Gastrocnemius medialis (tissue), 4 donors: ENCODE data around the gene TXNRD3. TPM values are rescaled to one million over a fixed set of nuclear protein-coding genes. Genes with fewer than 3 reads are reported as not detected.

Experiments used
- ATAC-seq, 2 donors: fragments of 150-250 bp; one replicate each; pipeline ENCODE4 v1.9.1; 2016
- DNase-seq, 2 donors: peaks; one replicate each; pipeline ENCODE4 v3.0.0-alpha.2; 2019
- H3K27ac ChIP-seq, 4 donors: fragments of 200-600 bp; sonication (generic); 1 replicate in 1 of 4; 2 replicates in 3 of 4; pipeline ENCODE4 v1.5.1; 2016 to 2018; ENCODE audit warnings: mild to moderate bottlenecking in 2 of 4, moderate library complexity in 1 of 4
- H3K27me3 ChIP-seq, 3 donors: fragments of 200-600 bp; sonication (generic) in 2 of 3; 1 replicate in 1 of 3; 2 replicates in 2 of 3; pipeline versions ENCODE4 v1.5.1 to v1.6.0; 2016 to 2019; ENCODE audit warnings: mild to moderate bottlenecking in 1 of 3, moderate library complexity in 1 of 3
- H3K36me3 ChIP-seq, 2 donors: fragments of 200-600 bp; sonication (generic) in 1 of 2; one replicate each; pipeline ENCODE4 v1.5.1; 2017 to 2018
- H3K4me1 ChIP-seq, 2 donors: fragments of 200-600 bp; sonication (generic) in 1 of 2; one replicate each; pipeline ENCODE4 v1.5.1; 2016 to 2017; ENCODE audit warnings: mild to moderate bottlenecking in 2 of 2
- H3K4me3 ChIP-seq, 4 donors: fragments of 200-600 bp; sonication (generic) in 3 of 4; 1 replicate in 1 of 4; 2 replicates in 3 of 4; pipeline ENCODE4 v1.5.1; 2016 to 2019; ENCODE audit warnings: mild to moderate bottlenecking in 2 of 4
- H3K9me3 ChIP-seq, 3 donors: fragments of 200-600 bp; sonication (generic) in 2 of 3; 1 replicate in 1 of 3; 2 replicates in 2 of 3; pipeline ENCODE4 v1.5.1; 2016 to 2019
- CTCF ChIP-seq, 5 experiments: fragments of 450-650 bp in 3 of 5; fragments of 200-600 bp in 2 of 5; sonication (generic) in 2 of 5; IDR thresholded peaks in 4 of 5; conservative IDR thresholded peaks in 1 of 5; 1 replicate in 4 of 5; 2 replicates in 1 of 5; pipeline ENCODE4 v1.5.1; 2016 to 2019; ENCODE audit warnings: antibody characterized with exemption in 5 of 5, mild to moderate bottlenecking in 3 of 5, moderate library complexity in 3 of 5
- POLR2A ChIP-seq, 2 donors: fragments of 450-650 bp; IDR thresholded peaks; one replicate each; pipeline ENCODE4 v1.6.1; 2017; ENCODE audit warnings: antibody characterized with exemption in 2 of 2, mild to moderate bottlenecking in 2 of 2, moderate library complexity in 2 of 2
- in situ Hi-C, 4 donors: fragments of 200-750 bp; cut with MboI; loops; one replicate each; pipeline versions ENCODE4 v1.15.0 to v1.8.0; 2017; ENCODE audit warnings: low sequenced_read_pairs in 4 of 4
- intact Hi-C: fragments of 100-400 bp; cut with DNase I; formaldehyde crosslinking; loops from one replicate; pipeline ENCODE4 v1.15.1; 2023; ENCODE audit warnings: low total_unique reads
- total RNA-seq, 4 donors: library from RNA; depleted of rRNA; stranded (reverse); fragments of >200 nt; gene quantifications; one replicate each; pipeline versions ENCODE4 v1.1.0 to v1.2.3, GENCODE V29; 2016

The TXNRD3 gene
- total RNA-seq, 4 donors from 2014 or later: 2.5 to 7.0 (median 4.5) TPM

GRCh38 chr3:126618021-126618420 lies 36.9 kb downstream of the TXNRD3 start:
- Histone ChIP-seq H3K9me3 (no peaks in the 10 kb centered on the region), H3K4me1 (peaks cover 7 to 19% of the 10 kb centered on the region in 2 donors), H3K36me3 (no peaks in the 10 kb centered on the region), H3K4me3 (no peak overlapping the region), H3K27me3 (no peaks in the 10 kb centered on the region), H3K27ac (no peak overlapping the region)
- DNase-seq (no peak), ATAC-seq (no peak)
- TF ChIP-seq POLR2A (IDR thresholded peaks at IDR 0.05) (no peak), CTCF (IDR thresholded peaks at IDR 0.05 in 4 of 5, conservative IDR thresholded peaks at IDR 0.05 in 1 of 5) (no peak)
- in situ Hi-C loops (no loop called here), intact Hi-C loops (no loop called here)

- ATAC-seq (no peak), DNase-seq (no peak)
- in situ Hi-C loops (no loop called here), intact Hi-C loops (no loop called here)
- H3K27ac ChIP-seq: no peak overlapping the region
- peaks cover 3 to 15% of the 10 kb centered on the region in 2 donors for H3K4me1 ChIP-seq
- H3K36me3 ChIP-seq: no peaks in the 10 kb centered on the region
- H3K27me3 ChIP-seq: no peaks in the 10 kb centered on the region
- TF ChIP-seq POLR2A (IDR thresholded peaks at IDR 0.05): no peak
- no peak for TF ChIP-seq CTCF (IDR thresholded peaks at IDR 0.05 in 4 of 5, conservative IDR thresholded peaks at IDR 0.05 in 1 of 5)
- H3K9me3 ChIP-seq: no peaks in the 10 kb centered on the region
- H3K4me3 ChIP-seq: no peak overlapping the region
Observed at GRCh38 chr3:126617571-126617970, 37.4 kb downstream of the TXNRD3 start.

- in situ Hi-C loops: no loop called here
Observed at GRCh38 chr3:126616931-126617330, 38.0 kb downstream of the TXNRD3 start.

GRCh38 chr3:126613479-126614188 lies 41.3 kb downstream of the TXNRD3 start:
- no peak for ATAC-seq
- no peaks in the 10 kb centered on the region for H3K27me3 ChIP-seq
- H3K4me3 ChIP-seq: no peak overlapping the region
- intact Hi-C loops: no loop called here
- no peaks in the 10 kb centered on the region for H3K4me1 ChIP-seq
- no peak overlapping the region for H3K27ac ChIP-seq
- TF ChIP-seq POLR2A (IDR thresholded peaks at IDR 0.05) (no peak), CTCF (IDR thresholded peaks at IDR 0.05 in 4 of 5, conservative IDR thresholded peaks at IDR 0.05 in 1 of 5) (no peak)
- in situ Hi-C loops: no loop called here
- H3K9me3 ChIP-seq: no peaks in the 10 kb centered on the region
- H3K36me3 ChIP-seq: peaks cover 0 to 29% of the 10 kb centered on the region in 2 donors
- DNase-seq: no peak

More at GRCh38 chr3:126616931-126617330, 38.0 kb downstream of the TXNRD3 start:
- Histone ChIP-seq H3K9me3 (no peaks in the 10 kb centered on the region), H3K27me3 (no peaks in the 10 kb centered on the region), H3K27ac (no peak overlapping the region), H3K36me3 (no peaks in the 10 kb centered on the region), H3K4me1 (peaks cover 0 to 8% of the 10 kb centered on the region in 2 donors), H3K4me3 (no peak overlapping the region)
- ATAC-seq: no peak
- TF ChIP-seq CTCF (IDR thresholded peaks at IDR 0.05 in 4 of 5, conservative IDR thresholded peaks at IDR 0.05 in 1 of 5): no peak
- no peak for TF ChIP-seq POLR2A (IDR thresholded peaks at IDR 0.05)
- intact Hi-C loops: no loop called here
- DNase-seq: no peak
